NCI-H1436 treated with DMSO at 0.1 percent for 48 hours (cell line): ENCODE results near the gene MAP3K20.
"Not testable (repeated sequence)": the region's sequence is repeated elsewhere in the genome, so short reads cannot be mapped to it uniquely, and the experiment has no call there.

ENCODE experiments used
- DNase-seq: peaks from one replicate; lab custom pipeline; 2025; lab: John Stamatoyannopoulos, UW

The MAP3K20 gene

DNA sequence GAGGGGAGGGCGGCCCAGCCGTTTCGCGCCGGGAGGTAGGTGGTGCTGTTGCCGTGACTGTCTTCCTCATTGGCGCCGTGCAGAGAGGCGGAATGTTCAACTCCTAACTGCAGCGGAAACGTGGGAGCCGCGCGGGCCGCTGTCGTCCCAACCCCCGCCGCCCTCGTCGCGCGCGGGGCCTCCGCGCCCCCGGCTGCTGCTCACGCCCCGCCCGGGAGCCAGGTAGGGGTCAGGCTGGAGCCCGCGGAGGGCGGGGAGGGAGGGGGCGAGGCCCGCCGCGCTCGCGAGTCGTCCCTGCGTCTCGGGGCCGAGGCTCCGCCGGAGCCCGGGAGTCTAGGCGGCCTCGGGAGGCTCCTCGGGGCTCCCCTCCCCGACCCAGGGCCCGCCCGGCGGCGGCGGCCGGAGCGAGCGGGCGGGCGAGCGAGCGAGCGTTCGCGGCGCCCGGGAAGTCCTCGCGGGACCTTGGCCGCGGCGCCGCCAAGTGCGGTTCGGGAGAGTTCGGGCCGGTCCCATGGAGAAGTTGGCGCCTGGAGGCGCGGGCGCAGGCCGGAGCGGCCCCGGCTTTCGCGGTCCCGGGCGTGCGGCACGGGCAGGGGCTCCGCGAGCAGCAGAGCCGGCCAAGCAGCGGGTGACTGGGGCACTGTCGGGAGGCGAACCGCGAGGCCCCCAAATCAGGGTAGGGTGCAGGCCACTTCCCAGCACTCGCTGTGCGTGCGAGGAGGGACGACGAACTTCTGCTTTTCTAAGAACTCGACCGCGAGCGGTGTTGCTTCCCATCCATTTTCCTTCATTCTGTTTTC, at the start of gene MAP3K20:
TSS of gene MAP3K20 (plus strand) at position 66 of the 800 bp plus-strand sequence. CDS start 15,186 bp downstream, outside the sequence.
- no peak for DNase-seq

DNA sequence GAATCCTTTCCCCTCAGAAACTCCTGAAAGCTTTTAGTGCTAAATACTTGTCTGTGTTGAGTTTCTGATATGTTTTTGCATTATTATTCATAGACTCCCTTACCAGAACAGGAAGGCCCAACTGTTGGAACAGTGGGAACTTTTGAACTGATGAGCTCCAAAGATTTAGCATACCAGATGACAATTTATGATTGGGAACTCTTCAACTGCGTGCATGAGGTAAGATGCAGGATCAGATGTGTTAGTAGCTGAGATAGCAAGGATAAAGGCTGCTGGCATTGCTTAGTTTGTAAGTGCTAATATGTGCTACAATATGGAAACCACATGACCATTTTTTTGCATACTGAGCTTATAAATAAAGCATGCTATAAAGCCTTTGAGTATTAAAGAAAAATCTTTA, 49.2 kb upstream of the MAP3K20 start:
- no peak for DNase-seq

DNA sequence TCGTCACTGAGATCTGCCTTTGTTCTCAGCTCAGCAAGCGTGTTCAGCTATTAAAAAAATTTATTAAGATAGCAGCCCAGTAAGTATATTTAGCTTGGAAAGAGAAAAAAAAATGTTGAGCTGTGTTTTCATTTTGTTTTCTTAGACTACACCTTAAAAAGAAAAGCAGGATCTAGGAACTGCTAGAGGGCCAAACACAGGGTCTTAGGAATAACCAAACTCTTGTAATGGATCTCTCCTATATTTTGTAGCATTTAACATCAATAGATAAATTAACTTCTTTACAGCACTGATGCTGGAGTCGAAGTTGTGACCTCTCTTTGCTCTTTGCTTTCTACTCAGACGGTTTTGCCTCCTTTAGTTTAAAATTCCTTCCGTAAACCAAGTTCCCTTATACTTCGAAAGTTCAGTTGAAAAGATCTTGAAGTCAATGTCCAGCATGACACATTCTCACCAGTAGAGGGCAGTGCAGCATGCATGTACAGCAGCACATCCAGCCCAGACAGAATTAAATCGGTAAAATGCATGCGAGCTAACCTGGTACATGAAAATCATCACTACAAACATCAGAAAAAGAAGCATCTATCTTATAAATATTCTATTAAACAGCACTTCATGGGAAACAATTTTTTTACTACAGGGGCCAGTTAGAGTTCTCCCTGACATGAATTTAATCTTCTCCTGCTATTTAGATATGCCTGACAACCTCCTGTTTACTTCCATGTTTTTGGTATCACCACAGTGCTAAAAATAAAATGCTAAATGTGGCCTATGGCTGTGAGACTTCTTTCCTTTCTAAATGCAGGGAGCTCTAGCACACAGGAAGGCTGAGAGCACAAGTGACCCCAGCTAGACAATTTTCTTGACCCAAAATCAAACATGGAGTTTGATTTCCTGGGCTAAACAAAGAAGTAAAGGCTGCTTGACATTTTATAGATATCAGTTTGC, 48.2 kb upstream of the MAP3K20 start:
- DNase-seq = no peak

DNA sequence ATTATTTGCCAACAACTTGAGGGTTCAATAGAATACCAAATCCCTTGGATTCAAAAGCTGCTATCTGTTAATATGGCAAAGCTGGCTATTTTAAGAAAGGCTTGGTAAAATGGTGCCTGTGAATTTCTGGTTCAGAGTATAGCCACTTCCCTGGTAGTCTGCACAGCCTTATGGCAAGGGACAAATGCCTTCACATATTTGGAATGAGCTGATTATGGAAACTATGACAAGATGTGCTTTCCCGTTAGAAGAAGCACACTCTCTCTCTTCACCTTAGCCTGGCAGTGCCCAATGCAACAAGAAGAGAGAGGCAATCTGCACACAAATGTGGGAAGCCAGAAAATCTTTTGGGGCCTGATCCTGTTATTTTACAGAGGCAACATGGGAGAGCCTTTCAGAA, 47.5 kb upstream of the MAP3K20 start:
- DNase-seq = no peak

DNA sequence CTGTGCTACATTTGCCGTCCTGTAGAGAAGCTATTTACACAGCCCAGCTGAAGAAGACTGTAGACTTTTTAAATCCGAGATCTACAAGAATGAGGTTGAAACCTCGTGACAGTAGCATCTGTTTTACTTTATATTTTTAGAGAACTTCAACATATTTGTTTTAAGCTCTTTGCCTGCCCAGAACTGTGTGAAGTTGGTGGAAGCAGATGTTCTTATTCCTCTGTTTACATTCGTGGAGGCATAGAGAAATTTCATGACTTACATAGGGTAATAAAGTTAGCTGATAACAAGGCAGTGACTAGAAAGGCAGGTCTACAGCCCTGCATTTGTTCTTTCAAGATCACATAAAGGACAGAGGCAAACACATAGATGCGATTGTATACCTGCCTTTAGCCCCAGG, 47.0 kb upstream of the MAP3K20 start:
- DNase-seq = no peak

DNA sequence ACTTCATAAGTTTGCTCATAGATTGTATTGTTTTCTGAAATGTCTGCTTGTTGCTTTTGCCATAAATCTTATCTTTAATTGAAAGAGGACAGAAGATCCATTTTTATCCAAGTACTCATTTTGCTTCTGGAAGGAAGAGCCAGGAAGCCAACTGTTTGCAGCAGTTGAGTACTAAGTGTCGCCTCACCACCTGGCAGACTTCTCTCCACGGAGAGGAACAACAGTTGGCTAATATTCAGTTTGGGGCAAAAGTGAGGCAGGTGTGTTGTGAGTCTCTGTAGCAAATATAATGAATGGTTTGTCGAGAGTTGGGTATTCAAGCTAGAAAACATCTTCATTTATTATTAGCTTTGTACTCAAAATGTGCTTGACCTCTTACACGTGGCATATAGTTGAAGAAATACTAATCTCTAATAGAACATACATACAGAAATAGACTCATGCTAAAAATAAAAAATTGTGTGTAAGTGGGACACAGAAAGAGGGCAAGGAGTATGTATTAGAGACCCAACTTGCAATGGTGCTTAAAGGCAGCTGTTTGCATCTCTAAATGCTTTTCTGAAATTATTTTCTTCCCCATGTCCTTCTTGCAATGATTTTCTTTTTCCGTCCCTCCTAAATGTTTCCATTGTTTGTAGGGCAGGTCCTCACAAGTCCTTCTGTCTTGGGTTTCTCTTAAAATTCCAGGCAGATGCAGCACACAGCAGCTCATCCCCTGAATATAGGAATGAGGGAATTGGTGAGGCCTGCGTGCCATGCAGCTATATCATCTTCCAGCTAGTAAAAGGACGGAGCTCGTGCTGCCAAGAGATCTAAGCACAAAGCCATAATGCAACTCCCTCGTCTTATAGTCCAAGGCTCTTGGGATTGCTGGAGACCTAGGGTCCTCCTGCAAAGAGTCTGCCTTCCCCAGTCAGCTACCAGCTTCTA, 44.8 kb upstream of the MAP3K20 start:
- no peak for DNase-seq

DNA sequence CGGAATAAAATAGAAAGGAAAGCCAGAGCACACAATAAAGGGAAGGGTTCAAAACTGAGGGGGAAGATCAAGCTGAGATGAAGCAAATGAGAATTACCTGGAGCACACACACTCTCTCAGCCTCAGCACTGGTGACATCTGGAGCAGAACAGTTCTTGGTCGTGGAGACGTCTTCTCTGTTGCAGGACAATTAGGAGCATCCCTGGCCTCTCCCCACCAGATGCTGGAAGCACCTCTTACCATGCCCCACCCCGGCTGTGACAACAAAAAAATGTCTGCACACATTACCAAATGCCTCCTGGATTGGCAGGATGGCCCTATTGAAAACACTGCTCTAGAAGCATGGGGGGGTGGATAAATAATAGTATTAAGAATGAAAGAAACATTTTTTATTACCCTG, 43.6 kb upstream of the MAP3K20 start:
- no peak for DNase-seq

DNA sequence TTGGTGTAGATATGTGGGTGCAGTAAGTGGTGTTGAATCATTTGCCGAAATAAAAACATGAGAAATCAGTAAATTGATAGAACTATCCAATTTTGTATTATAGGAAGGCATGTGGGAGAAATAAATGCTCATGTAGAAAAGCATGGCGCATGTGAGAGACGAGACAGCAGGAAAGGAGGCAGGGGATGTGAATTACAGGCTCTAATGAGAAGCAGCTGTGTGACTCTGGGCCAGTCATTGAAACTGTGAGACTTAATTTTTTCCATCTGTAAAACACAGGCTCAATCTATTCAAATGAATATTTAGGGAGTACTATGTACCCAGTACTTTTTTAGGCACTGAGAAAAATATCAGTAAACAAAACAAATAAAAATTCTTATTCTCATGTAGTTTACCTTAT, 42.6 kb upstream of the MAP3K20 start:
- no peak for DNase-seq

DNA sequence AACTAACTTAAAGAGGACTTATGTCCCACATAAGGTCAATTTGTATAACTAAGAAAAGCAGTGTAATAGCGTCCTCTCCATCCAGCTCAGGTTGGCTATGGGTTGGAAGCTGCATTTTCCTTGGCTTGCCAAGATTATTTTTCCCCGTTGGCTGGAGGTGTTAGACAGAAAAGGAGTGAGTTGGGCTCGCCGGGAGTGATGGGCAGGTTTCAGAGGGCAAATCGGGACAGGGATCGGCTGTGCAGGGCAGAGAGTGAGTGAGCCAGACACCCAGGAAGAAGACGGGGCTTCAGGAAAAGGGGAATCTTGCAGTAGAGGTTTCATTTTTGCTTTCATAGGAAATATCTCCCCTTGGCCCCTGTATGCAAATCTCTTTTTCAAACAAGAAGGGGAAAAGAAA, 41.5 kb upstream of the MAP3K20 start:
- DNase-seq = no peak

DNA sequence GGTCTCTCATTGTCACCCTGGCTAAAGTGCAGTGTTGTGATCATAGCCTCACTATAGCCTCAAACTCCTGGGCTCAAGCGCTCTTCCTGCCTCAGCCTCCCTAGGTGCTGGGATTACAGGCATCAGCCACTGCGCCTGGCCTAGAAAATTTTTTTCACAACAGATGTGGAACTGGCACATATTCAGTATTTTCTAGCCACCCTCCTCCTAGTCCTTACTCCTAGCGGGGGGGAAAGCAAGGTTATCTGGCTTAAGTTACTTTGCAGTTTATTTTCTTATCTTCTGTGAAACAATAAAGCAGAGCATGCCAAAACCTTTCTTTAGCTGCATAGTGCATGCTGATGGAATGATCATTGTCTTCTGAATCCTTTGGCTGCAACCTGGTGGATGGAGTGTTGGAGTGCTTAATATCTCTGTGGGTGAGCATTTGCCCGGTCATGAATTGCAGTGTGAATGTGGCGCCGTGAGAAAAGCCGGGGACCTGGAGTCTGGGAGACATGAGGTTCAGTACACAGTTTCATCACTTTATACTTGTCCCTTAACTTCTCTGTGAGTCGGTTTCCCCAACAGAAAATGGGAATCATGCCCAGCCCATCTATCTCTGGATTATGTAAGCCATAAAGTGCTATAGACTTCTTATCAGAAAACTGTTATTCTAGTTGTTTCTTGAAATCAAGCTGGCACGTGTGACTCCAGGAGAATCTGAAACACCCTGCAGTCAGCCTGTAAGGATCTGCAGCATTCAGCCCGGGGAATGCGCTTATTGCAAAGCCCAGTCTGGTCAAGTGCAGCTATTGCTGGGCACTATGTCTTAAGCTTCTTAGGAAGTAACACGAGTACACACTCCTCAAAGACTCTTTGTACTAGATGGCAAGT, 38.2 kb upstream of the MAP3K20 start:
- DNase-seq = no peak

DNA sequence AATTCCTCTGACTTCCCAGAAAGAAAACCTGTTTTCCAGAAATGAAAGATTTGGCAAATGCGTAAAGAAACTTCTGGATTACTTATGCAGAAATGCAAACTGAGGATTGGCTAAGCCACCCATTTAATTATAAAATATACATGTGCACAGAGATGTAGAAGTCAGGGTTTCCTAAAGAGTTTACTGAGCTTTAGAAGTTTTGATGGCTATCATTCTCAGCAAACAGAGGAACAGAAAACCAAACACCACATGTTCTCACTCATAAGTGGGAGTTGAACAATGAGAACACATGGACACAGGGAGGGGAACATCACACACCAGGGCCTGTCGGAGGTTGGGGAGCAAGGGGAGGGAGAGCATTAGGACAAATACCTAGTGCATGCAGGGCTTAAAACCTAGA, 37.4 kb upstream of the MAP3K20 start:
- not testable (repeated sequence) for DNase-seq

DNA sequence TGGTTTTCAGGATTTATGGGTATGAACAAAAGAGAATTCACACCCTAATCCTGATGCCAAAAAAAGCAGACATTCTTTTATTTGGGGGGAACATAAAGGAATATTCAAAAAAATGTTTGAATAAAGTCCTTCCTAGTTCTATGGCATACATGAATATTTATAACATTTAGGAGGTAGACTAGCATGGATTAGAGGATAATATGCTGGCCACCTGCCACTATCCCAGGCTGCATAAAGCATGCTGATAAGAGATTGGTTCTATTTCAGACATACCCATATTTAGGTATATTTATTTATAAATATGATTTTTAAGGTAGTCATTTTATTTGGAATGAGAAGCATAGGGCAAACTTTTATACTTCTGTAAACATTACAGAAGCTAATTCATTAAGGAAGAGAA, 34.9 kb upstream of the MAP3K20 start:
- DNase-seq = no peak

DNA sequence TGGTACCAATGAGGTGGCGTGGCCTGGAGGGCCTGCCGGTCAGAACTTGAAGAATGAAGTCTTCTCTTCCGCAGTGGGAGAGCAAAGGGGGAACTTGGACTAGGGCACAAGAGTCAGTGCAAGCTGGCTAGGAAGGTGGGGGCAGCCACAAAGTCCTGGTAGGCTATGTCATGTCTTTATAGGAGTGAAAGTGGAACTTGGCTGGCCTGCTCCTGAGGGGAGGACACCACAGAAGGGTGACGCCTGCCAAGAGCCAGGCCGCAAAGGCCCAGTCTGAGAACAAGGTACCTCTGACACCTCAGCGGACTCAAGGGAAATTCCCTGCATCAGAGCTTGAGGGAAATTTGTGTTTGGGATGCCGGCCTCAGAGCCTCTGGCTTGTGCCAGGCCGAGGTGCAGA, 32.2 kb upstream of the MAP3K20 start:
- DNase-seq = no peak

DNA sequence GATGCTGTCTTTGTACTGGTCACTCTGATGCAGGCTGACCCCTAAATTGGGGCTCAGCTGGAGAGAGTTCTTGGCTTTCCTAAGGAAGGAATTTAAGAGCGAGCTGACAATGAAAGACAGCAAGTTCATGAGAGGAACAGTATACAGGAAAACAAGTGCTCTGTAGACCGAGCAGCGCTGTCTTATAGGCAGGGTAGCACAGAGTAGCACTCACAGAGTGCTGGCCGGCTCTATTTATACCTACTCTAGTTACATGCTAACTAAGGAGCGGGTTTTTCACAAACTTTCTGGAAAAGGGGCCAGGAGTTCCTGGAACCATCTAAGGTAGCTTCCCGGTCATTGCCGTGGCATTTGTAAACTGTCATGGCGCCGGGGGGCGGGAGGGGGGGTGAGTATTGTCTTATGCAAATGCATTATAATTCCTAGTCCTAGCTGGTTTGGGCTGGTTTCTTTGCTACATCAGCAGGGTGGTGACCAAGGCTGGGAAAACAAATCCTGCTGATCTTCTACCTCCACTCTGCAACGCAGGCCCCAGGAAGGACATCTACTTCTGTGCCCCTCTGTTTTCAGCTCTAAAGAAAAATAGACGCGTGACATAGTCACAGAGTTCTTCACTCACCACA, 31.6 kb upstream of the MAP3K20 start:
- no peak for DNase-seq

DNA sequence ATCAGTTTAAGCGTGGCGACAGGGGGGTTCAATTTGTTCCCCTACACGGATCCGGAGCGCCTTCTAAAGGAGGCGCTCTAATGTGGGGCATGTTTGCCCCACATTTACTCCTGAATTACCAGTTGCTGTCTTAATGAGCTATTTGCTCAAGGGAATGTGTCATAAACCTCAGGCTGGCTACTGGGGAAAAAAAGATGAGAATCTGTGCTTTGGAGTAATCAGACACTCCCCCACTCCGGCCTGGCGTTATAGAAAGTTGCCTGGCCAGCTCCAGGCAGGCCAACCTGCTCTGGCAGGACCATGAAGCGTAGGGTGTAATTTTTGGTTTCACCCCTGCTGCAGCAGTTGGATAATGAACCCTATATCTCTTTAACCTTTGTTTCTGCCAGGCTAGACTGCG, 31.0 kb upstream of the MAP3K20 start:
- DNase-seq = no peak

DNA sequence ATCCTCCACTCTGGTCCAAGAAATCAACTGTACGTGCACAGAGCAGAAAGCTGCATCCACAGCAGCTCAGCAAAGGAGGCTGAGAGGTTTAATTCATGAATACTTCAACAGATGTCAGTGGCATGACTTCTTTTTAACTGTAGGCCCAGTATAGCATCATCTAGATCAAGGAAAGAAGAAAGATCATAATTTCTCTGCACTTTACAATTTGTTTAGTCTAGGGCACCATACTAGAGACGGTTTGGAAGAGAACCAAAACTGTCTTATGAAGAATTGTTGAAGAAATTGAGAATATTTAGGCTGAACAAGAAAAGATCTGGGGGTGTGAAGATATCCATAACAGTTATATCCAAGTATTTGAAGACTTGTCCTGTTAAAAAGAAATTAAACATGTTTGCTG, 30.5 kb upstream of the MAP3K20 start:
- no peak for DNase-seq

DNA sequence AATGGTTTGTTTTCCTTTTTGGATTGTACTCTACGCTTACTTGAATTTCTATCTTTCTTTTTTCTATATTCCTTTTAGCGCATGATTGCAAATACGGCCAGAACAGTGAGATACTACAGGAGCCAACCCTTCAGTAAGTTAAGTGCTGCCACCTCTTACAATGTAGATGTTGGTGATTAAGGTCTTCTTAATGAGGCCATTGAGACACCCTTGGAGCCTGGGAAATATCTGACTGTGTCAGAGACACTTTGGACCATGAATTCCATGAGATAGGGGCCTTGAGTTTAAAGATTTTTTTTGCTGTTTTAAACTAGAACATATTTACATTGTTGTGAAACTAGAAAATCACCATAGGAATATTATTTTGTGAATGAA, 27.1 kb upstream of the MAP3K20 start:
- no peak for DNase-seq

DNA sequence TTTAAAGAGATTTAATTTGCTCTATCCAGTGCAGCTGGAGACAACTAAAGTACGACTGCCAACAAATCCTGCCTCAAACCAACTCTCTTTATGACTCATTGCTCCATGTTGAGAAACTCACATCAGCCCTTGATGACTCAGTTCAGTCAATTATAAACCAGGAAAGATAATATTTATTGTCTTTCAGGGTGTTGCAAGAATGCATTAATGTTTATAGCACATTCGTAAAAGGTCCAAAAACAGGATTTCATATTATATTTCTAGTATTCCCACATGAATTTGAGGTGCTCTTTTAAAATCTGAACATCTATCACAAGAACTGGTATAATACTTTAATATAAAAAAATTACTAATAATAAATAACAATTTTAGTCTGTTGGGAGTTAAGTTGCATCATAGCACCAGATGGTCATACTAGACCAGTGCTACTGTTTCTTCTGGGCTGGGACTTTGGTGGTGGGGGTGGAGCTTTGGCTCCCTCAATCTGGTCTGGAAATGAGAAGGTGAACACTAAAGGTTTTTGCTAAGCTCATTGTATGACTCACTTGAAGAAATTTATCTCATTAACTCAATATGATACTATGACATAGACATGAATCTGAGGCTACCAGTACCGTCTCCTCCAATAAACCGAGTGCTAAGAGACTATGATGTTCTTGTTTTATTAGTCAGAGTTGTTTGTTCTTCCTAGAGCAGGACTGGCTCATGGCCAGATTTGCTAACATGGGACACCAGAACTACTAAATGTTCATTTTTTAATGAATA, 26.6 kb upstream of the MAP3K20 start:
- no peak for DNase-seq

DNA sequence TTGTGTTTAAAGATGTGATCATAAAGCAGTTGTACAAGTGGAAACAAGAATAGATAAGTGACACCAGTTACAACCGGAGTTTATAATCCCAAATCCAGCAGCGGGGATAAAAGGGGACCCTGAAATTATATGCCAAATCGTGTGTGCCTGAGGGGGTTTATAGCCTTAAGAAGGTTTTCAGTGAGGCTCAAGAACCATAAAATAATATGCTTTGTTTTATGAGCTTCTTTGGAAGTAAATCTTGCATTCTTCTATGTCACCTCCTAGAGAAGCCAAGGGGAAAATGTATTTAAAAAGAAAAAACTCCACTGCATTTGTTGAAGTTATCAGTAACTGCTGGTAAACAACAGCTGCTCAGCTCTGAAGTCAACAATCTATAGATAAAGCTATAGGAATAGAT, 25.8 kb upstream of the MAP3K20 start:
- no peak for DNase-seq

DNA sequence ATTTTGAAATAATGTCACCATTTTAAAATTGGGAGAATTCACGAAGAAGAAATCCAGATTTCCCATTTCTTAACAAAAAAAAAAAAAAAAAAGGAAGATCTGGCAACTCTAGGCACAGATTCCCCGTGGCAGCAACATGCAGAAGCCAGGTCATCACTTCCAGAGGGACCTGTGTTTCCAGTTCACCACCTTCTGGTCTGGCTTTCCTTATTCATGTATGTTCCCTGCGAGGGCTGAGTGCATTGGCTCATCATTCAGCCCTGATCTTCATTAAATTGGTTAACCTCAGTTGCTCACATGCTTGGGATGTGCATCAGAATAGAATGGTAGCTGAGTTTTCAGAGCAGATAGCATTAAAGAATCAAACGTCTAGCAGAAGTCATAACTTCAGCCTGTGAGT, 25.0 kb upstream of the MAP3K20 start:
- DNase-seq = no peak
